Measurements from ENCODE around the gene SMIM34. TPM values are rescaled to one million over a fixed set of nuclear protein-coding genes. Genes with fewer than 3 reads are reported as not detected.
"Not testable (repeated sequence)": the region's sequence is repeated elsewhere in the genome, so short reads cannot be mapped to it uniquely, and the experiment has no call there.

SMIM34 gene, protein sequence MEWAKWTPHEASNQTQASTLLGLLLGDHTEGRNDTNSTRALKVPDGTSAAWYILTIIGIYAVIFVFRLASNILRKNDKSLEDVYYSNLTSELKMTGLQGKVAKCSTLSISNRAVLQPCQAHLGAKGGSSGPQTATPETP
- not detected for total RNA-seq

- not testable (repeated sequence) for DNase-seq
Measured at GRCh38 chr21:34423805-34424204, at the start of gene SMIM34. TSS of gene SMIM34 (minus strand) at chr21:34423951. CDS start at chr21:34423839, 112 bp downstream.

- DNase-seq: not testable (repeated sequence)
Measured at GRCh38 chr21:34467333-34467732, 43.6 kb upstream of the SMIM34 start.

DNA sequence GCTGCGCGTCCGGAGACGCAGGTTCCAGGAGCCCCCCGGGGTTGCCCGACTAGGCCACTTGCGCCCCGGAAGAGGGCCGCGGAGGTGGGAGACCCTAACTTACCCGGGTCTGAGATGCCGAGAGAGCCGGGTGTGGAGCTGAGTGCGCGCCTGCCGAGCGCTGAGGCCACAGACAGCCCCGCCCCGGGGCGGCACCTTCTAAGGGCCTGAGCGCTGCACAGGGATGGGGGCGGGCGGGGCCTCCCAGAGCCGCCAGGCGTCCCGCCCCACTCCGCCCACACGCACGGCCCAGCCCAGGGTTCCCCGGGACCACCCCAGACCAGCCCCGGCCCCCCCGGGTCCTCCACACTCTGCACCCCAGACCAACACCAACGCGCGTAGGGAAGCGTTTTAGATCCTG is 35.7 kb upstream of the SMIM34 start:
- not testable (repeated sequence) for DNase-seq

DNA sequence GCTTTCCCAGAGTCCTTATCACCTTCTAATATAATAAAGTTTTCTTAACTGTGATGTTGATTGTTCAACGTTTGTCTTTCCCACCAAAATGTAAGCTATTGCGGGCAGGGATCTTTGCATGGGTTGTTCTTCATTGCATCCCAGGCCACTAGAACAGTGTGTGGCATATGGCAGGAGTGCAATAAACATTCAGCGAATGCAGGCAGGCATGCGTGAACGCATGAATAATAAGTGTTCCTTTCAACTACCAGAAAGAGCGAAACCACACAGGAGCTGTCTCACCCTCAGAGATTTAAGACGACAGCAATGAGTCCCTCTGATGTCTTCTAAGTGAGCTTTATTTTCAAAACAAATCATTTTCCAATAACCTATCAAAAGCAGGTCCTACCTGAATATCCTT is 34.5 kb upstream of the SMIM34 start:
- not testable (repeated sequence) for DNase-seq

GRCh38 chr21:34456180-34456579 is 32.4 kb upstream of the SMIM34 start:
- not testable (repeated sequence) for DNase-seq

GRCh38 chr21:34455628-34456027 is 31.9 kb upstream of the SMIM34 start:
- DNase-seq: not testable (repeated sequence)

DNA sequence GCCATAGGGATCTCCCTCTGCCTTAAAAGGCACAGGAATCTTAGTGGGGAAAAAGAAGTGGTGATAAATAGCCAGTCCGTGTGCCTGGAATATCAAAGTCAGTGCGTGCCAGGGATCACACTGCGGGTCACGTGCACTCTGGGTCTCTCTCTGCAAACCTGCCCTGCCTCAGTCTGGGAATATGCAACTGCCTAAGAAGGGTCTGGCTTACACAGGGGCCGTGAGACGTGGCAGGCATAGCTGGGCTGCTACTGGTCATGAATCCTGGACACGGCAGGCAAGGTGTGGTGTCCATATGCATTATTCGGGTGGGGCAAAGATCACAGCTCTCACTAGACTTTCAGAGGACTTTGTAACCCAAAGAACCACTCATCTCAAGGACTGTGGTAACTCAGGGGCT is 23.3 kb upstream of the SMIM34 start:
- DNase-seq: not testable (repeated sequence)

DNA sequence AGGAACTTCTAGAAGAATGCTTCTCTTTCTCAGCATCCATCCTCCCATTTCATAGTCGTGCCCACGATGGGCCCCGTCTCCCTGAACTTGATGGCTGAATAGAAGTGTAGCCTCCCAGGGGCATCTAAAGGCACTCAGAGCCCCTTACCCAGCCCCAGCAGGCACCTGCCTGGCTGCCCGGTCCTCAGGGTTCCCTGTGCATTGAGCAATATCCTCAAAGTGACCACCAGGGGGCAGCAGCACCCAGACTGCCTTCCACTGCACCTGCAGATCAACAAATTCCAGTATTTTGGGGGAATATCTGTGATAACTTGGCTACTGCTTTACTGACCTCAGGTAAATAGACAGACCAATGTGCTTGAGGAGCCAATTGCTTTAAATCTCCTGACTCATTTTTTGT is 19.7 kb upstream of the SMIM34 start:
- not testable (repeated sequence) for DNase-seq

GRCh38 chr21:34429710-34430109 is 6.0 kb upstream of the SMIM34 start:
- not testable (repeated sequence) for DNase-seq

DNA sequence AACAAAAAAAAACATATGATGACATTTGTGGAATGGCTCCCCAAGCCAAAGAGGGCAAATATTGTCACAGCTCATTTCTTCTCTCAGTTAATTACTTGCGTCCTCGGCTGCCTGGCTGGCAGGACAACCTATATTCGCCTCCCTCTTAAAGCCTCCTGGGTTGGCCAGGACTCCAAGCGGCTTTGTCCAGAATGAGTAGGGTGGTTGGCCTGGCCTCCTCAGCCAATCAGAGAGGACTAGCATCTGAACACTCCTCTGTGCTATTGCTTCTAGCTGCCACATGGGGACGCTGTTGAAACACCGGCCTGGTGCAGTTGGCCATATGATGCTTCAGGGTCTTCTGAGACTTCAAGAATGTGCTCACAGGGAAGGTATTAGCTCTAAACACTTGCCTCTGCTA is 4.7 kb upstream of the SMIM34 start:
- not testable (repeated sequence) for DNase-seq

DNA sequence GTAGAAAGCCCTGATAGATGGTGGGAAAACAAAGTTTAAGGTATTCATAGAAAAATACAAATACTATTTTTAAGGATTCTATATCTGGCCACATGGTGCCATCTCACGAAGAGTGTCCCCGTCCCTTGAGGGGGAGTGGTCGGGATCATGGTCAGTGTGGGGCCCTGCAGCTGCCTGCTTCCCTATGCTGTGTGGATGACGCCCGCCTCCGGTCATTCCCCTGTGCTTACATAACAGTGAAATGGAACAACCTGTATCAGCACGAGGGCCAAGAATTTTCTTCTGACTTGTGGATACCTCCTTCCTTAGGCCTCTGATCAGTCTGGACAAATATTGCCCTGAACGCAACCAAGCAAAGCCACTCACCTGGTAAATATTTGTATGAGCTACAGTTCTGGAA is 3.6 kb upstream of the SMIM34 start:
- not testable (repeated sequence) for DNase-seq

DNA sequence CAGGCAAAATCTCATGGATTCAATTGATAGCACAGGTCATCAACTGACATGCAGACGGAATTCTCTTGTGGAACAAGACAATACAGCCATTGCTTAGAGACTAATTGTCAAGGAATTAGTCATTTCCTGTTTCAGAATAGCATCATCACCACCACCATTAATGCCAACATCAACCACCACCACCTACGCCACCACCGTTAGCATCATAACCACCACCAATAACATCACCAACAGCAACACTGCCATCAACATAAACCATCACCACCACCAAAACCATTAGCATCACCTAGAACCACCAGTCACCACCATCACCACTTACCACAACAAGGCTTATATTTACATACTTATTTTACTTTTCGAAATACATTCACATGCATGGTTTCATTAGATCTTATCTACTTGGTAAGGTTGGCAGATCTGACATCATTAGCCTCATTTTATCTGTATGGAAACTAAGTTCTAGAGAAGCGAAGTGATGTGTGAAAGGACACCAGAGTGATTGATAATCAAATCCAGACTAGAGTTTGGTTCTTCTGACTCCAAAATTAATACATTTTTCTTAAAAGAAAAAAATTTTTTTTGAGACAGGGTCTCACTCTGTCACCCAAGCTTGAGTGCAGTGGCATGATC is 6.2 kb downstream of the SMIM34 start:
- not testable (repeated sequence) for DNase-seq

DNA sequence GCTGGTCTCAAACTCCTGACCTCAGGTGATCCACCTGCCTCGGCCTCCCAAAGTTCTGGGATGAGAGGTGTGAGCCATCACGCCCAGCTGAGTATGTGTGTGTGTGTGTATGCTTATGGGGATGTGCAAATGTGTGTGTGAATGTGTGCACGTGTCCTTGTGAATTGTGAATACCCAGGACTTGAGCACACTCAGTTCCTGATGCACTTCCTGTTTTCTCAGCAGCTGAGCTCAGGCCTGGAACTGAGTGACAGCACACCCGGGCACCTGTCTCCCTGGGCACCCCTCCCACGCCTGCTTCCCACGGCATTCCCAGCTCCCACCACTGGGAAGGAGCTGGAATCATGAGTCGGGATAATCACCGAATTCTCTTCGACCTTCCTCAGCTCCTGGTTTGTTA is 16.5 kb downstream of the SMIM34 start:
- DNase-seq: not testable (repeated sequence)

- DNase-seq: not testable (repeated sequence)
Measured at GRCh38 chr21:34406676-34407075, 17.1 kb downstream of the SMIM34 start.

DNA sequence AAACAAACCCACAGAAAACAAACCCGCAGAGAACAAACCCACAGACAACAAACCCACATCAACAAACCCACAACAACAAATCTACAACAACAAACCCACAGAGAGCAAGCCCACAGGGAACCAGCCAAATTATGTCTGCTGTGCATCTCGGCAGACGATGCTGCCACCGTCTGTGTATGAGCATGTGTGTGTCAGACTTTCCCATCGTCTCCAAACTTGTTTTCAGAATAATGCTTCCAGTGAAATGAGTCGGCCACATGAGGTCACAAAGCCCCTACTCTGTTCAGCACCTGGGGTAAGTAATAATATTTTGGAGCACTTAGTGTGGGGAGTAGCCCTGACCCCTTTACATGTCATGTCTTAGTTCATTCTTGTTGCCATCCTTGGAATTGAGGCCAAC is 17.6 kb downstream of the SMIM34 start:
- not testable (repeated sequence) for DNase-seq

DNA sequence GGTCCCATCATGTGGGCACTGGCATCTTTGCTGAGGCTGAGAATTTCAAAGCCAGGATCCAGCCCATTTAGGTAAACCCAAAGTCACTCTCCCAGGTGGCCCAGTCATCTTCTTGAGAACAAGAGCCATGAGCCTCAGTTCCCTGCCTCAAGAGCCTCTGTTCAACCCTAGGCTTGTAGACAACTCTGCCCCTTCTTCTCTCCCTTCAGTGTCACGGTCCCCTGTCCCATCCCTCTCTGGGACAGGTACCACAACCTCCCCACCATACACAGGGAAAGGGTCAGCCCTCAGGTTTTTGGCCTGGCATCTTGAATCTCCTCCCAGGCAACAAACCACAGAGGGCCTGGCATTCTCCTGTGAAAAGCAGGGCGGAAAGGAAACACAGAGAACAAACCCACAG is 18.1 kb downstream of the SMIM34 start:
- not testable (repeated sequence) for DNase-seq

GRCh38 chr21:34404742-34405141 is 19.0 kb downstream of the SMIM34 start:
- not testable (repeated sequence) for DNase-seq

DNA sequence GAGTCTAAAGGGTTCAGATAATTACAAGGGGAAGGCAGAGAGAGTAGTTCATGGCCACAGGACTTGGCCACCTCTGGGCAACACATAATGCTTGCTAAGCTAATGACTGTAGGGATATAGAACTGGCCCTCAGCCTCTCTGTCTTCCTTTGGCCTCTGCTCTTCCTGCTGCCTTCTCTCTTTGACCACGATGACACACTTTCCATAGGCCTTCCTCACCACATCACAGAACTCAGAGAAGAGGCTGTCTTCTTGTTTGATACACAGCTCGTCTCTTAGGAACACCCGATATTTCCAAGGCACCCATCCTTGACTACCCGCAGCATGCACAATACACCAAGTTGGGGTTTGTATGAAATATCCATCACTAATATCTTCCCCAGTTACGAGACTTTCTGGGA is 23.2 kb downstream of the SMIM34 start:
- not testable (repeated sequence) for DNase-seq

DNA sequence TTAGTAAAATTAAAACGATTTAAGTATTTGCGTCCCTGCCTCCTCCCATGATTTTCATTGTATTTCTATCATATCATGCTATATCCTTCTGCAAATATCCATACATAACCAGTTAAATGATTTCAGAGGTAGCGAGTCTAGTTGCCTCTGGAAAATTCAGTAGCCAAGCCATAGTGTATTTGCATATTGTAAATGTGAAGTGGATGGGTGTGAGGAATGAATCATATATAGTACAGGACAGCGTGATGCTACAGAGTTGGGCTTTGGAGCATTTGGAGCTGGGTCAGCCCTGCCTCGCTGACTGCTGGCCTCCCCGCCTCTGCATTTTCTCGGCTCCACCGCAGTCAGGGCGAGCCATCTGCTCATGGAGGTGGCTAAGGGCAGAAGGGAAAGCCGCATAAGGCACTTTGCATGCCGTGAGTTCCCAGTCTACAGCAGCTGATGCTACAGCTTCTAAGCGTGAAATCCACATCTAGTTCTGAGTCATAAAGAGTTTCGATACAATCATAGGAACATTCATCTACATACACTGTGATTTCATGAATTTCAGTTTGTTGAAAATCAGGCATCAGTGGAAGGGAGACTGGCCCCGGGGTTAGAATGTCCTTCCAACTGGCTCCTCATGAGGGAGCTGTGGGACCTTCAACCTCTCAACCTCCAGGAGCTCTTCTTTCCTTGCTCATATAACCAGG is 39.9 kb downstream of the SMIM34 start:
- not testable (repeated sequence) for DNase-seq

DNA sequence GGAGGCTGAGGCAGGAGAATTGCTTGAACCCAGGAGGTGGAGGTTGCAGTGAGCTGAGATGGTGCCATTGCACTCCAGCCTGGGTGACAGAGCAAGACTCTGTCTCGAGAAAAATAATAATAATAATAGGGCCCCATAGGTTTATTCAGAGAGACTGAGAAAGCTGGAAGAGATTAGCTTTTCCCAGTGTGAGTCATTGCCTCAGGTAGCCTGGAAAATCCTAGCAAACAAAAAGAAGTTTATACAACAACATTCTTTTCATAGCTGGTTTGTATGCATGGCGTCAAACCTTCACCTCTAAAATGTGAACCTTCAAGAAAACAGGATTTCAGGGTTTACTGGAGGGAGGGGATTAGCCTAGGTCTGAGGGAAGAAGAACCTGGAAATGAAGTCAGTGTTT is 40.6 kb downstream of the SMIM34 start:
- not testable (repeated sequence) for DNase-seq

DNA sequence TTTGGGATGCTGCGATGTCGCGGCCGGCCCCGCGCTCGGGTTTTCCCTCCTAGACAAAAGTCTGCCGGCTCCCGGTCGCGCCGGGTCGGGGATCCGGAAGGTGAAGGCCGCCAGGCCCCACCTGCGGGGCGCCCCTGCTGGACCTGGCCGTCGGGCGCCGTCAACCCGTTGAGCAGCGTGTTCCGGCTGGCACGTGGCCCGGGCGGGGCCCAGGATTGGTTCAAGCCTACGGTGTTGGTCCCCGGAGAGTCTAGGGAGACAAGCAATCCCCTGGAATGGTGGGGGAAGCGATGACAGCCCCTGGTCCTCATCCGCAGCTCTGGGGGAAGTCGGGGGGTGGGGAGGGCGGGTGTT is 48.2 kb downstream of the SMIM34 start:
- DNase-seq: not testable (repeated sequence)

DNA sequence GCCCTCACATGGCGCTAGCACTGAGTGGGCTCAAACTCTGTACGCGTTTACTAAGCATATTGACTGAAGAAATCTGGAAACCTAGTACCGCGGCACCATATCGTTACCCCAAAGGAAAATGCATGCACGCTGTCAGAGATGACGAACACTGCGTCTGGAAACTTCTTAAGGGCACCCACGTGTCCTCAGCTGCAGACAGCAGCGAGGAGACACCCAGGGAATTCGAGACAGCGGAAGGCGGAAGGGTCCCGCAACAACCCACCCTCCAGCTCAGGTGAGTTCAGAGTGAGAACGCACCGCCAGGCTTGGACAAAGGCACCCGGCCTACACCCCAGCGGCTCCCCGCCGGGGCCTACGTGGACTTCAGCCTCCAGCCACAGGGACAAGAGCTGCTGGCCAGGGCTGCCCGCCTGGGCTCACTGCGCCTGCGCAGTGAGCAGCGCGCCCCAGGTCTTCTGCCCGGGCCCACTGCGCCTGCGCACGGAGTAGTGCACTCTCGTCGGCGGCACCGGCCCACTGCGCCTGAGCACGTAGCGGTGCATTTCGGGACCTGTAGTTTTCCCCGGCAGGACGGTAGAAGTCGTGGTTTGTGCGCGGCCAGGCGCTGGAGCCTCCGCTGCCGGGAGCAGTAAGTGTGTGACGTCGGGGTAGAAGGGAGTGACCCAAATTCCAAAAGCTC is 48.7 kb downstream of the SMIM34 start, which contains the start of gene SMIM11:
Gene SMIM11 (plus strand): TSS at position 568 of the 679 bp plus-strand sequence. CDS start 3,998 bp downstream, outside the sequence.
- not testable (repeated sequence) for DNase-seq

DNA sequence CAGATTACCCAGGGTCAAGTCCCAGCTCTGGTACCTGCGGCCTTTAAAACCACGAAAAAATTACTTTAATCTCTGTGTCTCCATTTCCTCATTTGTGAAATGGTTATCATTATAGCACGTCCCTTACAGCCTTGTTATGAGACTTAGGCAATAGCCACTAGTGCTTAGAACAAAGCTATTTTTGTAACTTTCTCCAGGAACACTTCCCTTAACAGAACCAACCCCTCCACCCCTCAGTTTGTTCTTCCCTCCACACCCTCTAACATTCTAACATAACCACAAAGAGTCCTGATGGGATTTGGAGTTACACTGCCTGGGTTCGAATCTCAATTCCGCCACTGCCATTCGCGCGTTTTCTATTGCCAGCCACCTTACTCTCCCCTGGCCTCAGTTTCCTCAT is 49.3 kb downstream of the SMIM34 start:
- DNase-seq: not testable (repeated sequence)
